Measurements from ENCODE around the gene AKT1.

Gene AKT1

GRCh38 chr14:104782086-104782807 is 13.3 kb downstream of the AKT1 start:
- no peak for TF ChIP-seq CTCF (conservative IDR thresholded peaks at IDR 0.05; ENCODE audit: low read depth, low read length)
- no peak overlapping the region for H3K27ac ChIP-seq
- H3K36me3 ChIP-seq (ENCODE audit: insufficient read depth) = no peaks in the 10 kb centered on the region
- no peak overlapping the region for H3K4me3 ChIP-seq (IDR thresholded peaks at IDR 0.05; ENCODE audit: insufficient read depth, low read depth, low read length)
- no peak overlapping the region for H3K9ac ChIP-seq
- no peak overlapping the region for H2AFZ ChIP-seq (ENCODE audit: low read depth)
- no peak overlapping the region for H3K4me2 ChIP-seq
- no peaks in the 10 kb centered on the region for H4K20me1 ChIP-seq (ENCODE audit: insufficient read depth)
- no peaks in the 10 kb centered on the region for H3K4me1 ChIP-seq (ENCODE audit: low read depth, poor library complexity, severe bottlenecking)
- no peaks in the 10 kb centered on the region for H3K79me2 ChIP-seq (ENCODE audit: insufficient read depth, low read depth)
- no peaks in the 10 kb centered on the region for H3K27me3 ChIP-seq (ENCODE audit: insufficient read depth, low read depth)

DNA sequence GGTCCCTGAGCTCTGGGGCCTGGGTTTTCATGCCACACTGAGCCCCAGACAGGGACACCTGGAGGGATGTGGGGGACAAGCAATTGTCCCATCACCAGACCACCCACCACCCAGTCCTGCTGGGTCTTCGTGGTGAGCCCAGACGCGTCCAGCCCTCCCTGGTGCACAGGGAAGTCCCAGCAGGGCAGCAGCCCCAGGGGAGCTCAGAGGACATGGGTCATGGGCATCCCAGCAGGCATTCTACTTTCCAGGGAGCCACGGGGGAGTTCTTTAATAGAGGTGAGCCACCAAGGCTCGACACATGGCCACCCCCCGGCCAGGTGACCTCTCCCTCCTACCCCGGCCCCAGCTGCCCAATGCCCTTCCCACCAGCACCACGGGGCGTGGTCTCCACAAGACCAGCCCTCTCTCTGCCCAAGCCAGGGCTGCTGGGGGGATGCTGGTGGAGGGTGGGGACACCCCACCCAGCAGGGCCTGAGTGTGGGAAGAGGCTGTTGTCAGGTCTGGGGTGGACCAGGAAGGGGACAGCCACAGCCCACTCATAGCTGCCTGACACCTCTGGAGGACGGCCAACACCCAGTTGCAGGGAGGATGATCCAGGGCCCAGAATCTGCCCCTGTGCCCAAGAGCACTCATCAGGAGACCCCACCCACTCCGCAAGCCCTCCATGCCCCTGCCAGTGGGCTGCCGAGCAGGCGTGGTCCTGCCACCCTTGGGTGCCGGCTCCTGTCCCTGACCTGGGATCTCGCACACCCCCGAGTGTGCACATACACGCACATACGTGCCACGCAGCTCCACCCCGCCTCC is 14.1 kb downstream of the AKT1 start:
- no peak overlapping the region for H3K27ac ChIP-seq
- H3K79me2 ChIP-seq (ENCODE audit: insufficient read depth, low read depth) = no peaks in the 10 kb centered on the region
- H4K20me1 ChIP-seq (ENCODE audit: insufficient read depth) = no peaks in the 10 kb centered on the region
- TF ChIP-seq CTCF (conservative IDR thresholded peaks at IDR 0.05; ENCODE audit: low read depth, low read length) = no peak
- H3K36me3 ChIP-seq (ENCODE audit: insufficient read depth) = no peaks in the 10 kb centered on the region
- no peak overlapping the region for H2AFZ ChIP-seq (ENCODE audit: low read depth)
- H3K27me3 ChIP-seq (ENCODE audit: insufficient read depth, low read depth) = no peaks in the 10 kb centered on the region
- H3K4me2 ChIP-seq = no peak overlapping the region
- H3K4me3 ChIP-seq (IDR thresholded peaks at IDR 0.05; ENCODE audit: insufficient read depth, low read depth, low read length) = no peak overlapping the region
- no peaks in the 10 kb centered on the region for H3K4me1 ChIP-seq (ENCODE audit: low read depth, poor library complexity, severe bottlenecking)
- no peak overlapping the region for H3K9ac ChIP-seq

GRCh38 chr14:104780513-104781030 is 15.0 kb downstream of the AKT1 start:
- Histone ChIP-seq H3K4me1 (ENCODE audit: low read depth, poor library complexity, severe bottlenecking) (no peaks in the 10 kb centered on the region), H3K4me3 (IDR thresholded peaks at IDR 0.05; ENCODE audit: insufficient read depth, low read depth, low read length) (no peak overlapping the region), H4K20me1 (ENCODE audit: insufficient read depth) (no peaks in the 10 kb centered on the region), H3K79me2 (ENCODE audit: insufficient read depth, low read depth) (no peaks in the 10 kb centered on the region), H3K36me3 (ENCODE audit: insufficient read depth) (no peaks in the 10 kb centered on the region), H3K4me2 (no peak overlapping the region), H2AFZ (ENCODE audit: low read depth) (no peak overlapping the region), H3K9ac (no peak overlapping the region), H3K27me3 (ENCODE audit: insufficient read depth, low read depth) (no peaks in the 10 kb centered on the region), H3K27ac (no peak overlapping the region)
- TF ChIP-seq CTCF (conservative IDR thresholded peaks at IDR 0.05; ENCODE audit: low read depth, low read length) = no peak

- H3K27ac ChIP-seq = no peak overlapping the region
- no peaks in the 10 kb centered on the region for H3K79me2 ChIP-seq (ENCODE audit: insufficient read depth, low read depth)
- no peaks in the 10 kb centered on the region for H3K4me1 ChIP-seq (ENCODE audit: low read depth, poor library complexity, severe bottlenecking)
- H3K4me2 ChIP-seq = no peak overlapping the region
- H3K4me3 ChIP-seq (IDR thresholded peaks at IDR 0.05; ENCODE audit: insufficient read depth, low read depth, low read length) = no peak overlapping the region
- H4K20me1 ChIP-seq (ENCODE audit: insufficient read depth) = no peaks in the 10 kb centered on the region
- no peak overlapping the region for H2AFZ ChIP-seq (ENCODE audit: low read depth)
- H3K36me3 ChIP-seq (ENCODE audit: insufficient read depth) = no peaks in the 10 kb centered on the region
- H3K27me3 ChIP-seq (ENCODE audit: insufficient read depth, low read depth) = no peaks in the 10 kb centered on the region
- TF ChIP-seq CTCF (conservative IDR thresholded peaks at IDR 0.05; ENCODE audit: low read depth, low read length) = no peak
- no peak overlapping the region for H3K9ac ChIP-seq
Observed at GRCh38 chr14:104779776-104780512, 15.6 kb downstream of the AKT1 start.

Measured in KMS-11 (cell line).